ENCODE measurements around the gene ACTR3C. TPM values are rescaled to one million over a fixed set of nuclear protein-coding genes. Genes with fewer than 3 reads are reported as not detected.

Gene ACTR3C
- total and polyA plus RNA-seq, 2 experiments from 2014 or later = 1.5 to 3.5 TPM

GRCh38 chr7:150323682-150324372 lies 482 bp upstream of the ACTR3C start:
- peak overlapping the region; percentile 72 for H3K27ac ChIP-seq (ENCODE audit: low read depth)
- H3K27ac Mint-ChIP-seq = no peak overlapping the region
- peaks cover 26% of the 10 kb centered on the region; the same call in 1 of the 2 replicates for H3K36me3 ChIP-seq (ENCODE audit: insufficient read depth)
- H3K9me3 Mint-ChIP-seq = no peaks in the 10 kb centered on the region
- TF ChIP-seq ETS1 (IDR thresholded peaks at IDR 0.05) (0 out of 2 replicates have a peak, but pooled peaks have one; percentile 28), CREB1 (CRISPR knock-in tag; IDR thresholded peaks at IDR 0.05; ENCODE audit: low read depth) (no peak)
- H3K4me1 ChIP-seq (ENCODE audit: insufficient read depth) = peaks cover 48% of the 10 kb centered on the region
- H3K79me2 ChIP-seq (replicated peaks; ENCODE audit: insufficient read depth) = peaks cover 36% of the 10 kb centered on the region
- no peaks in the 10 kb centered on the region for H4K20me1 ChIP-seq (replicated peaks; ENCODE audit: insufficient read depth)
- 0 out of 2 replicates have a peak, but pooled peaks cover 2% of the 10 kb centered on the region for H3K27me3 ChIP-seq (ENCODE audit: insufficient read depth)
- peaks cover 21% of the 10 kb centered on the region for H3F3A ChIP-seq (replicated peaks; ENCODE audit: low read depth)
- peaks cover 25% of the 10 kb centered on the region; the same call in 2 of the 3 replicates for H3K36me3 Mint-ChIP-seq (ENCODE audit: low read depth)
- ATAC-seq = peak; percentile 17
- peaks cover 8% of the 10 kb centered on the region; the same call in 1 of the 2 replicates for H3K9me2 ChIP-seq (ENCODE audit: insufficient read depth)
- peak overlapping the region; percentile 56; the same call in 1 of the 2 replicates for H2AFZ ChIP-seq
- peaks cover 34% of the 10 kb centered on the region for H3K4me1 Mint-ChIP-seq
- peak overlapping the region; percentile 76 for H3K4me3 Mint-ChIP-seq
- H3K27me3 Mint-ChIP-seq (ENCODE audit: insufficient read depth, low read depth, poor library complexity) = peaks cover 17% of the 10 kb centered on the region
- peak overlapping the region; percentile 85 for H3K4me3 ChIP-seq
- no peak for DNase-seq (ENCODE audit: low spot score)
- H3K4me2 ChIP-seq = peak overlapping the region; percentile 98

- H3K4me1 ChIP-seq (ENCODE audit: insufficient read depth) = peaks cover 50% of the 10 kb centered on the region
- no peaks in the 10 kb centered on the region for H4K20me1 ChIP-seq (replicated peaks; ENCODE audit: insufficient read depth)
- peaks cover 8% of the 10 kb centered on the region; the same call in 1 of the 2 replicates for H3K9me2 ChIP-seq (ENCODE audit: insufficient read depth)
- Mint-ChIP-seq H3K4me3 (peak overlapping the region; percentile 52; the same call in 2 of the 3 replicates), H3K27ac (no peak overlapping the region), H3K9me3 (no peaks in the 10 kb centered on the region), H3K4me1 (peaks cover 35% of the 10 kb centered on the region), H3K36me3 (ENCODE audit: low read depth) (peaks cover 14% of the 10 kb centered on the region; the same call in 2 of the 3 replicates), H3K27me3 (ENCODE audit: insufficient read depth, low read depth, poor library complexity) (peaks cover 15% of the 10 kb centered on the region)
- H3F3A ChIP-seq (replicated peaks; ENCODE audit: low read depth) = peaks cover 14% of the 10 kb centered on the region
- DNase-seq (ENCODE audit: low spot score) (no peak), ATAC-seq (no peak)
- H3K36me3 ChIP-seq (ENCODE audit: insufficient read depth) = peaks cover 14% of the 10 kb centered on the region; the same call in 1 of the 2 replicates
- H3K27ac ChIP-seq (ENCODE audit: low read depth) = peak overlapping the region; percentile 52; the same call in 1 of the 2 replicates
- H3K79me2 ChIP-seq (replicated peaks; ENCODE audit: insufficient read depth) = peaks cover 36% of the 10 kb centered on the region
- TF ChIP-seq ZNF114 (CRISPR knock-in tag; IDR thresholded peaks at IDR 0.05) (no peak), EZH2phosphoT487 (IDR thresholded peaks at IDR 0.05; ENCODE audit: unreplicated experiment) (no peak), ETS1 (IDR thresholded peaks at IDR 0.05) (no peak)
- H3K27me3 ChIP-seq (ENCODE audit: insufficient read depth) = 0 out of 2 replicates have a peak, but pooled peaks cover 2% of the 10 kb centered on the region
- peak overlapping the region; percentile 85 for H3K4me3 ChIP-seq
- H2AFZ ChIP-seq = no peak overlapping the region
- H3K4me2 ChIP-seq = peak overlapping the region; percentile 98
Observed at GRCh38 chr7:150322114-150322832, 1.1 kb downstream of the ACTR3C start.

- Histone ChIP-seq H3K27me3 (ENCODE audit: insufficient read depth) (0 out of 2 replicates have a peak, but pooled peaks cover 2% of the 10 kb centered on the region), H3K36me3 (ENCODE audit: insufficient read depth) (peaks cover 9% of the 10 kb centered on the region; the same call in 1 of the 2 replicates), H3K27ac (ENCODE audit: low read depth) (no peak overlapping the region), H3F3A (replicated peaks; ENCODE audit: low read depth) (peaks cover 14% of the 10 kb centered on the region), H3K4me1 (ENCODE audit: insufficient read depth) (peaks cover 53% of the 10 kb centered on the region), H4K20me1 (replicated peaks; ENCODE audit: insufficient read depth) (no peaks in the 10 kb centered on the region), H3K4me2 (peak overlapping the region; percentile 98), H3K79me2 (replicated peaks; ENCODE audit: insufficient read depth) (peaks cover 36% of the 10 kb centered on the region), H3K4me3 (no peak overlapping the region), H3K9me2 (ENCODE audit: insufficient read depth) (peaks cover 8% of the 10 kb centered on the region; the same call in 1 of the 2 replicates), H2AFZ (no peak overlapping the region)
- H3K36me3 Mint-ChIP-seq (ENCODE audit: low read depth) = peaks cover 9% of the 10 kb centered on the region; the same call in 1 of the 3 replicates
- no peak for DNase-seq (ENCODE audit: low spot score)
- peaks cover 37% of the 10 kb centered on the region for H3K4me1 Mint-ChIP-seq
- H3K27me3 Mint-ChIP-seq (ENCODE audit: insufficient read depth, low read depth, poor library complexity) = peaks cover 13% of the 10 kb centered on the region
- no peak overlapping the region for H3K27ac Mint-ChIP-seq
- no peak overlapping the region for H3K4me3 Mint-ChIP-seq
- TF ChIP-seq REST (IDR thresholded peaks at IDR 0.05; ENCODE audit: unreplicated experiment) (no peak), STAT1 (IDR thresholded peaks at IDR 0.05; ENCODE audit: unreplicated experiment) (no peak), NANOG (IDR thresholded peaks at IDR 0.05; ENCODE audit: borderline replicate concordance) (no peak), ETS1 (IDR thresholded peaks at IDR 0.05) (no peak), JUNB (IDR thresholded peaks at IDR 0.05; ENCODE audit: unreplicated experiment) (no peak), POLR2AphosphoS5 (IDR thresholded peaks at IDR 0.05; ENCODE audit: low read depth) (no peak), ZNF114 (CRISPR knock-in tag; IDR thresholded peaks at IDR 0.05) (no peak)
- no peak for ATAC-seq
- no peaks in the 10 kb centered on the region for H3K9me3 Mint-ChIP-seq
Observed at GRCh38 chr7:150321788-150322113, 1.6 kb downstream of the ACTR3C start.
